Stimulated activated CD4-positive, alpha-beta T cell treated with anti-CD3 and anti-CD28 coated beads, TNF-alpha, amount 100 ng/mL, for 1 hour (primary cell): ENCODE measurements around the gene GRIP1.
"Not testable (repeated sequence)": the region's sequence is repeated elsewhere in the genome, so short reads cannot be mapped to it uniquely, and the experiment has no call there.

Experiments used
- DNase-seq, 3 donors: peaks; one replicate each; pipeline ENCODE4 v3.0.0-alpha.2; 2020; ENCODE audit warnings: low read depth in 3 of 3, low spot score in 1 of 3

GRIP1 gene

DNA sequence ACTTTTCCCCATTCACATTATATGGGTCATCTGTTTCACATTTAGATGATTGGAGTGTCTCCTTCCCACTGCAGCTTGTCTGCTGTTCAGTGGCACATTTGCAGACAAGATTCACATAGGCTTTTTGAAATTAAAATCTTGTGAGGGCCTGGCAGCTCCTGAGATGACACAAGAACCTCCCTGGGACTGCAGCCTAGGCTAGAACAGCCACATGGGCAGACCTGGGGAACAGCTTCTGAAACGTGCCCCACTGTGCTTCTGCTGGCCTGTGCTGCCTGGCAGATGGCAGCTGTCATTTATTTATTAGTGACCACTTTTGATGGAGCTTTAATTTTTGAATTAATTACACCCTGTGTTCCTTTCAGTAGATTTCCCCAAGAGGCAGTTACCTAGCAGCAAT lies 137.4 kb downstream of the GRIP1 start:
- DNase-seq: no peak

DNA sequence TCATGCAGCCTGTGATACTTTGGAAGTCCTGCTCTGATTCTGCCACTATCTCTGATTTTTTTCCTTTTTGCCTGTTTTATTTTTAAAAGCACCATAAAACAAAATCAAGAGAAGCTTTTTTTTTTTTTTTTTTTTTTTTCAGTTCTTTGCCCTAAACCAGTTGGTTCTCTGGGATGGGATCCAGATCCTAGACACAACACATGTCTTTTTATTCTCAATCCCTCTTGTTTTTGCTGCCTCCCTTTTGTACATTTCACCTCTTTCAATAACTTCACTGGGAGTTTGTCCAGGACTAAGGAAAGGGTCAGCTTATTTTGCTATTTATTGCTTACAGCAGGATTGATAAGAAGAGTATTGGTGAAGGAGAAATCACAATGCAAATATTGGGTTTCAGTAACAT lies 139.4 kb downstream of the GRIP1 start:
- DNase-seq: no peak

DNA sequence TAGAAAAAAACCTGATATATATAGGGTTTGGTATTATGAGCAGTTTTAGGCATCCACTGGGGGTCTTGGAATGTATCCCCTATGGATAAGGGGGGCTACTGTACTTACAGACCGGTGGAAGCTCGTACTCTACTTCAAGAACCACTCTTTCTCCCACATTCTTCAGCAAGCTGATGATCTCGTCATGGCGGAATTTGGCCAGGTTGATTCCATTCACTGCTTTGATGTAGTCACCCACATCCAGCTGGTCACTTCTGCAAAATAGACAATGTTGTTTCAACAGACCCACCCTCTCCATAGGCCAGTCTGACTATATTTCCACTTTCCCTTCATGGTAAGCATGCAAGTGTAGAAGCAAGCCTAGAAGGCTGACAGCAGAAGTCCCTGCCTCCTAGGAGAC lies 139.9 kb downstream of the GRIP1 start:
- DNase-seq: no peak

DNA sequence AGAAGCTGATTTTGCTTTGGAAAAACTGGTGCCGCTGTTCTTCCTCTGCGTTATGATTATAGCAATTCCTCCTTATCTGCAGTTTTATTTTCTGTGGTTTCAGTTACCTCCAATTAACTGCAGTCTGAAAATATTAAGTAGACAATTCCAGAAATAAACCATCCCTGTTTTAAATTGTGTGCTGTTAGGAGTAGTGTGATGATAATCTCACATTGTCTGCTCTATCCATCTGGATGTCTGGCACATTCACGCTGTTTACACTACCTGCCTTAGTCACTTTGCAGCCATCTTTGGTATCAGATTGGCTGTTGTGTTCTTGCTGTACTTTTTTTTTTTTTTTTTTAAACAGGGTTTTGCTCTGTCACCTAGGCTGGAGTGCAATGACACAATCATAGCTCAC lies 141.0 kb downstream of the GRIP1 start:
- DNase-seq: no peak

DNA sequence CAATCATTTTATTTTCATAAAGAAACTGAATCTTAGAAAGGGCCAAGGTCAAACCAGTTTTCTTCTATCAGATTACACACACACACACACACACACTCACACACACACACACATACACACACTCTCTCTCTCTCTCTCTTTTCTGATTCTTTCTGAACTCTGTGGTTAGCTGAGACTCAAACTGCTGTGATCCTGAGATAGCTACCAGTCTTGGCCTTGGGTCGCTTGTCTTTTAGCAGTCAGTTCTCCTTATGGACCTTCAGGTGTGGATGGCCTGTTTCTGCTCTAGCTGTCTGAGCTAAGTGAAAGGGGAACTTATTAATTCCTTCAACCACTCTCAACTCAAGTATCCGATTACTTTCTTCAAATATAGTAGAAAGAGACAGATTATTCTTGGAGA lies 145.1 kb downstream of the GRIP1 start:
- no peak for DNase-seq

DNA sequence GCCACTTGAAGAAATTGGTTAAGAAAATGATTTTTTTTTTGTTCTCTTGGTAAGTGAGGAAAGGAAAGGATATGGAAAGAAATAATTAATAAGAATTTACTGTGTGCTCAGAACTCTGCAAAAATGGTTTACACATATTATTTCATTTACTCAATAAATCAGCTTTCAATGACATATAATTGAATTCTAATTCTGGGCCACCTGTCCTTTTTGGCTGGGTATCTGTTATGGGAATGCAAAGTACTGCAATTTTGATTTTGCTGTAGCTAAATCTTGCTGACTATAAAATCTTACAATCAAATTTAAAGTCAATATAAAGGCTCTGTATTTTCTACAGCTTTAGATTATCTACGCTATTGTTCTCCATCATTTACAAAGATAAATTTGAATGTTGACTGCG lies 147.1 kb downstream of the GRIP1 start:
- no peak for DNase-seq

DNA sequence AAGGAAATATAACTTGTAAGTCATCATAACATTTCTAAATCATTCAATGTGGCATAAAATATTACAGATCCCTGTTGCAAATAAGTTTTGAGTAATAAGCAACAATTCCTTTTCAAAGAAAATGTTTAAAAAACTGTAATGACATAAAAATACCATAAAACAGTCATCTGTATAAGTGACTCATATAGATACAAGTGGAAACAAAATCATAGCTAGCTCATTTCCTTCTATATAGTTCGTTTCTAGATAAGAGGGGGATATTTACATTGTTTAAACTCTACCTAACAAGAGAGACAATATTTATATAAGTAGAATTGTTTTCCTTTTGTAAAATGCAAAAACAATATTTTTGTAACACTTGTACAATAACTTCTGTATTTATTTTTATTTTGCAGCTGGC lies 148.9 kb downstream of the GRIP1 start:
- DNase-seq: no peak

DNA sequence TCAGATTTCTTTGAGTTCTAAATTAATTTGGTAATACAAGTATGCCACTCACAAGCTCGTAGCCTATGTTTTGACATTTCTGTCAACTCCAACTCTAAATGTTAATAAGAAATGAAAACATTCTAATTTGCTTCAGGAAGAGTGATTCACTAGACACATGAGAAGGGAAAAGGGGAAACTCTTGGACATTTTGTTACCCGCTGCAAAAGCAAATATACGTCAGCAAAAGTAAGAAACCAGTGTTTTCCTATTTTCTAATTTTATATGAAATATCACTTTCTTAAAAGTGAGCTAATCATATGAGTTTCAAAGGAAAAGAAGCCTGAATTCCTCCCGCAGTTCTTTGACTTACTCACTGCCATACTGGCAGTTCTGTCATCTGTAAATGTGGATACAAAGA lies 162.3 kb downstream of the GRIP1 start:
- no peak for DNase-seq

DNA sequence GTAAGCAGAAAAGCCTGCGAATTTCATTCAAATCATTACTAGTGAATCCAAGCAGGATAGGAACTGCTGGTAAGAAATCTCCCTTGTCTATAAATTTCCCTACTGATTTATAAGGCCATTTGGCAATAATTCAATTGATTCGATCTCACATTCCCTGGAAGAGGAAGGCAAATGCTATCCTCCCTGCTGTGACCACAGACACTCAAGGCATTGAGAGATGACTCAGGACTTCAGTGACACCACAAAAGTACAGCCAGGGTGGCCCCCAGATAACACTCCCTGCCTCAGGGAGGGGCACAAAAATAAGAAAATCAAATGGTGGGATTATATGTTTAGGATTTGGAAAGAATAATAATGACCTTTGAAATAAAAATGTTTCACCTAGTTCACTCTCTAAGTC lies 162.7 kb downstream of the GRIP1 start:
- DNase-seq: no peak

DNA sequence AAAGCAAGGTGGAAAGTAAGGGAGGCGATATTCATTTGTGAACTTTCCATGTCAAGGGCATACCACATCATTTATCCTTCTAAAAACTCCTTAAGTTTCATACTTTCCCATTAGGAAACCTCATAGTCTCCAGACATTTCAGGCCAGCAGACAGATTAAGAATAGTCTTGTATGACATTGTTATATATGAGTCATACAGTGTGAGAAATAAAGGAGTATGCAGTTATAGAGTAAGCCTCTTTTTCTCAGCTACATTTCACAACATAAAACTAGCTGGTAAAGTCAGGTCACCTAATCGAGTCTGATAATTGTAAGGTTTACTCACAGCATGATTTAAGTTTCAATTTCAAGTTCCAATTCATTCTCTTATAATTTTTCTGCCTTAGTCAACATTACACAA lies 164.3 kb downstream of the GRIP1 start:
- DNase-seq: no peak

DNA sequence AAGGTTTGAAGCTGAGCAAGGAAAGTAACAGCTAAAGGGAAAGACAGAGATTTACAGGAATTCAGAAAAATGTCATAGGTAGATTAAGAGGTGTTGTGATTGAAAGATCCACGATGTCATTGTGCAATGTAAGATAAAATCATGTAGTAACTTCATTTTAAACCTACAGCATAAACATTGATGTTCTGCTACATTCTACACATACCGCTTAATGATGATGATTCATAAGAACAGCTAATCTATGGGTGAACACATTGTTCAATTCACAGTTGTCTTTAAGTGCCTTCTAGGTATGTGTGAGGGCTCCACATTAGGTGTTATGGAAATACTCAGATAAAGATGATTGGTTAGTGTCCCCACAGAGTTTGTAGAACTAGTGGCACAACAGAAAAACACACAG lies 170.9 kb downstream of the GRIP1 start:
- DNase-seq: no peak

DNA sequence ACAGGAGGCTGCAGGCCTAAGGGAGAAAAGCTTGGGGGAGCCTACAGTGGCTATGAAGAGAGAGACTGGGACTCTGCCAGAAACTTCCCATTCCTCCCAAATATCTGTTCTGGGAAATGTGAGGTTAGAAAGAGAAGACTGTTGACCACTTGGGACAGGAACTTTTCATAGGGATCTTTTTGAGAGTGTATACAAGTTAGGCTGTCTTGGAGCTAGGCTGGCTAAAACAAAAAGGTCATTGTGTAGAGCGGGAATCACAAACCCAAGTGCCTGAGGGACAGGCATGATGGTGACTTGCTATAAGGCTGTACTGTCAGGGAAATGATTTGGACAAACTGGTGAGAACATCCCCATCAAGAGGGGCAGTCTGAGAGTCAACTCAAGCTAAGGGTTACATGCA lies 175.1 kb downstream of the GRIP1 start:
- DNase-seq: no peak

DNA sequence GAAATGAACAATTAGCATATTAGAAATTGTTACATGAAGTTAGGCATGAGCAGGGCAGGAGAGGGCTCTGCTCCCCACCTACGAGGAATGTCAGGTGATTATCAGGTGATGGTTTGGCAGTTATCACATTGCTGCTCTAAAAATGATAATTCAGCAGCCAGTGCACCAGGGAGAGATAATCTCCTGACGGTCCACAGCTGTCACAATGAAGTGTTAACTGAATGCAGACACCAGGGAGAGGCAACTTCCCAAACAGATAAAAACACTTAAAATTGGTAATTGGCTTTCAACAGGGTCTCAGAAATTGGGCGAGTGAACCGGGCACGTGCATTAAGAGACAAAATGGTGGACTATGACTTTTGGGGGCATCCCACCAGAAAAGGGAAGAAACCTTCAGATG lies 176.0 kb downstream of the GRIP1 start:
- DNase-seq: no peak

DNA sequence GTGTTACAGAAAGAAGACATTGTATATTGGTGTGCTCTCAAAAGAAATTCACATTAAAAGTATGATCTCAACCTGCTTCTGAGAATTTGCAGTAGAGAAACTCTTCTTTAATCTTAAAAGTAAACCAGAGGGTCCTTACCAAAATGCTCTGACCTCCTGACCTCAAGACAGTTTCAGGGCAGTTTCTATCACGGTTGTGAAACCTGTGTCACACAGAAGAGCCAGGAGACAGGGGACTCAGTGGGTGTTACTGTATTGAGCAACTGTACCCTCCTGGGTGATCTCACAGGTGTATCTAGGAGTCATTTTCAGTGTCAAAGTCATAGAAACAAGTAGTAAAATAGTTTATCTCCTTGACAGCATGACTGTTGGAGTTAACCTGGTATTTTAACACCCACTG lies 178.0 kb downstream of the GRIP1 start:
- DNase-seq: no peak

DNA sequence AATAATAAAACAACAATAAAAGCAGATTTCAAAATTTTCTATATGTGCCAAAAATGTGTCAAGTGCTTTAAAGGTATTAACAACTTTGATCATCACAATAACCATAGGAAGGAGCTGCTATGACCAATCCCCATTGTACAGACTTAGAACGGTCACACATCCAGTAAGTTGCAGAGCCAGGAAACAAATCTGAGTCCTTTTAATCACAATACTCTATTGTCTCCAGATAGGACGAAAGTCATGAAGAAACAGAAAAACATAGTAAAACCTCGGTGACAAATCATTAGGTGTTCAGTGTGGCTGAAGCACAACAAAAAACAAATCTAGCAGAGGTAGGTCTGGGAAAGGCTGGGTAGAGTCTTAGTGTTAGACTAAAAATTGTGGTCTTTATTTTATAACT lies 178.8 kb downstream of the GRIP1 start:
- no peak for DNase-seq

DNA sequence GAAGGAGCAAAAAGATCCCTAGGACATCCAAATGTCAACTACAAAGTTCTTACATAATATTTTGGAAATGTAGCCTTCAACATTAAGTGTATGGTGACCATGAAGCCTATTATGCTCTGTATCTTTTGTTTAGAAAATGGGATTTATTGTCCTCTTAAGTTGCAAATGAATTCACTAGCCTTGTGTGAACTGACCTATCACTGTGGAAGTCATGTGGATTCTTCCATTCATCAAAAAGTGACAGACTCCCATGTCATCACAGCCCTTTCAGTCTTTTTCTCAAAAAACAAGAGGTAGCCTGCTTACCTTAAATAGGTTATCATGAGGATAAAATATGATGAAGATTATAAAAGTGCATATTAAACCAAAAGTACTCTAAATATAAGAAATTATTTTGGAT lies 179.9 kb downstream of the GRIP1 start:
- no peak for DNase-seq

DNA sequence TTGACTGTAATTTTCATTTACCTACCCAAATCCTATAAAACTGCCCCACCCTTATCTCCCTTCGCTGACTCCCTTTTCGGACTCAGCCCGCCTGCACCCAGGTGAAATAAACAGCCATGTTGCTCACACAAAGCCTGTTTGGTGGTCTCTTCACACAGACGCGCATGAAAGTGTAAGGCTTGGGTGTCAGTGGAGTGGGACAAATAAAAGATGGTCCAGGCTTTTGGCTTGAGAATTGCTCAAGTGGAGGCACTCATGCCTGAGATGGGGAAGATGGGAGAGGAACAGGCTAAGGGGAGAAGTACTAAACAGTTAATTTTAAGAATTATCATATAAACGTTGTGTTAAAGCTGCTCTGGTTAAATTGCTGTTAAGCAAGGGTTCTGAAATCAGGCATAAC lies 180.8 kb downstream of the GRIP1 start:
- not testable (repeated sequence) for DNase-seq

DNA sequence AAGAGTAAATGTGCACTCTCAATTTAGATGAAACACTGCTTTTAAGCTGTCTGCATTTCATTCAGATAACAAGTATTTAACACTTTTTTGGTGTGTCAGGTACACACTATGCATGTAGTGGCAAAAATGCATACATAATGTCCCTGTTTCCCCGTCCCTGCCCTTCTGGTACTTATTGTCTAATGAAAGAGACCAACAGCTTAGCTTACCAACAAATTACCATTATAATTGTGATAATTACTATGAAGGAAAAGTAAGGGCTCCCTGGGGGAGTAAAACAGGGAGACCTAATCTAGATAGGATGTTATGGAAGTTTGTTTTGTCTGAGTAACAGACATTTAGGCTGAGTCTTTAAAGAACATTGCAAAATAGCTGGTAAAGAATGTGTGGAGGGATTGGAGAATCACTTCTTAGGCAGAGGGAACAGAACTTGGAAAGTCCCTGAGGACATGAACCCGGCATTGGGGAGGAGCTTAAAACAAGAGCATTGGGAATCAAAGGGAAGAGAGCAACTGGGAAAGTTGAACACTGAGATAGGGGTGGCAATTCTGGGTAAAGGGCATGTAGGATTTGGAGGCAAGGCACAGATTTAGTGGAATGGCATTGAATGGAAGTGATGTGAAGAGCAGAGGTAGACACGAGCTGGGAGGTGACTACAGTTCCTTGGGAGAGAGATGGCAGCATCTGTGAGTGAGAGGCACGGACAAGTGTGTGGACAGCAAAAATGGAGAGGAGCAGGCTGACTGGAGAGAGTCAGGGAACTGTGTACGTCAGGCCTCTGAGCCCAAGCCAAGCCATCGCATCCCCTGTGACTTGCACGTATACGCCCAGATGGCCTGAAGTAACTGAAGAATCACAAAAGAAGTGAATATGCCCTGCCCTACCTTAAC lies 181.6 kb downstream of the GRIP1 start:
- DNase-seq: no peak

DNA sequence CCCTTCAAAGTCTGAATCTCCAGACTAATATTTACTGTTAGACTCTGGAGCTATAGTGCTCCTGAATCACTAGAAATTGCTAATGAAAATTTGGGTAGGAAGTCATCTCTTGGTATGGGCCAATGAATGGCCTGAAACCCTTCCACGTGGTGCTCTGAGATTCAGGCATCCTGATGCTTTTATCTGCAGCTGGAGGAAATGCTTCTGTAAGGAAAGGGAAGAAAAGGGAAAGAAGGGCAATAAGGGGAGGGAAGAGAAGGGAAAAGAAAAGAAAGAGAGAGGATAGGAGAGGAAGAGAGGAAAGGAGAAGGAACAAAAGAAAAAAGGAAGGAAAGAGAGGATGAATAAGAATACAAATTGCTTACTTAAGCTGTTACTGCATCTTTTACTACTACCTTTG lies 182.3 kb downstream of the GRIP1 start:
- DNase-seq: no peak

DNA sequence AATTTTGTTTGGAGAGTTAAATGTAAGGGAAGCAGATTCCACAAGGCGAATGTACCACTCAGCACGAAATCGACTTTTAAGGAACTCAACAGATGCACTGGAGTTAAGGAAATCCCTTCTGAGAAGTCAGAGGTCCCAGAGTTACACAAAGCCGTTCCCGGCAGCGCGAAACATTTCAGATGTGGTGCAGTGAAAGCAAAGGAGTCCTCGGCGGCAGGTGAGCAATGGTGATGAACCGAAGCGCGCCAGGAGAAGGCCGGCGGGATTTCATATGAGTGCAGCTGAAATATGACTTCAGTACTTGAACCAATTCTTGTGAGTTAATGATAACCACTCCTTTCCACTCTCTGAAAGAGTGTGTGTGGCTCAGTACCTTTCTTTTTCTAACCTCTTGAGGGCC lies 183.2 kb downstream of the GRIP1 start:
- DNase-seq: no peak

DNA sequence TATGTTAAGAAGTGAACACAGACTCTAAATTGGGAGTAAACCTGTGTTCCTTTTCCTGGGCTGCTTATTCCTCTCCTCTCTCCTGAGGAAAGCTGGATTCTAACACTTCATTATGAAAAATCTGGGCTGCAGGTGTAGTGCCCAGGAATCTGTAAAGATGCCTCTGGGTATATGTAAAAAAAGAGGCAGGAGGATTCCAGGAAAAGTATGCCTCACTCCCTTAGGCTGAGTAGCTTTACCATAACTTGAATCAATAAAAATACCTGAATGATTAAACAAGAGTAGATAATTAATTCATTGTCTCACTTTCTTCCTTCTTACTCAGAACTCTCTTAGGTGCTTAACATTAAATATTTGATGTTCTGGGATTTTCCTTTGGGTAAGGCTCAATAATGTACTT lies 185.1 kb downstream of the GRIP1 start:
- DNase-seq: no peak

DNA sequence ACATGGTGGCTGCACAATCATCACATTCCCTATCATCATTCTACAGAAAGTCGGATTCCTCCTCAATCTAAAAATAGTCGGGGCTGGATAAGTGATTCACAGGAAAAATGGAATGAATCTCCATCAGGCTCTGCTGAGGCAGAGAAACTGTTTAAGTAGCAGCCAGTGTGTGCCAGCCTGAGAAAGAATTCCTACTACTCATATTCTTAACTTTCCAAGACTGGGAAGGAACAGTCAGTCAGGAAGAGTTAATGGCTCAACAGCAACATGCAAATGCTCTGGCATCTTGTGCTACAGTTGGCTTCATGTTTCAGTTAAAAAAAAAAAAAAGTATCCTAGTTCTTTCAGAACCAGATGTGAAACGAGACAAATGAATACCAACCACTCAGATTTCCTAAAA lies 187.0 kb downstream of the GRIP1 start:
- DNase-seq: no peak
